ACC112 (cell line): Measurements from ENCODE around the gene UGT1A6.

ENCODE experiments used
- H2AFZ ChIP-seq: fragments of 200-600 bp; sonication (generic); one replicate; pipeline ENCODE4 v1.6.0; 2017; ENCODE audit warnings: antibody characterized with exemption, low read length; ENCODE audit not compliant: unreplicated experiment
- H3K27ac ChIP-seq: fragments of 200-600 bp; sonication (generic); 2 replicates; pipeline ENCODE4 v1.5.1; 2014; ENCODE audit warnings: low read depth, mild to moderate bottlenecking, antibody characterized with exemption, low read length, moderate library complexity
- H3K27me3 ChIP-seq: fragments of 200-600 bp; sonication (generic); 2 replicates; pipeline ENCODE4 v1.6.1; 2014; ENCODE audit warnings: mild to moderate bottlenecking, antibody characterized with exemption, low read length, moderate library complexity, mixed read lengths; ENCODE audit not compliant: insufficient read depth
- H3K36me3 ChIP-seq: fragments of 200-600 bp; sonication (generic); 2 replicates; pipeline ENCODE4 v1.6.1; 2016; ENCODE audit warnings: mild to moderate bottlenecking, antibody characterized with exemption, low read length, moderate library complexity, mixed read lengths; ENCODE audit not compliant: insufficient read depth
- H3K4me1 ChIP-seq: fragments of 200-600 bp; sonication (generic); one replicate; pipeline ENCODE4 v1.6.1; 2016; ENCODE audit warnings: low read length, mixed read lengths; ENCODE audit not compliant: insufficient read depth, unreplicated experiment, control insufficient read depth
- H3K4me3 ChIP-seq: fragments of 200-600 bp; sonication (generic); 2 replicates; pipeline ENCODE4 v1.5.1; 2014; ENCODE audit warnings: mild to moderate bottlenecking, low read depth, low read length
- H3K79me2 ChIP-seq: fragments of 200-600 bp; sonication (generic); one replicate; pipeline ENCODE4 v1.6.0; 2016; ENCODE audit warnings: low read length; ENCODE audit not compliant: control insufficient read depth, unreplicated experiment, insufficient read depth

UGT1A6 gene

DNA sequence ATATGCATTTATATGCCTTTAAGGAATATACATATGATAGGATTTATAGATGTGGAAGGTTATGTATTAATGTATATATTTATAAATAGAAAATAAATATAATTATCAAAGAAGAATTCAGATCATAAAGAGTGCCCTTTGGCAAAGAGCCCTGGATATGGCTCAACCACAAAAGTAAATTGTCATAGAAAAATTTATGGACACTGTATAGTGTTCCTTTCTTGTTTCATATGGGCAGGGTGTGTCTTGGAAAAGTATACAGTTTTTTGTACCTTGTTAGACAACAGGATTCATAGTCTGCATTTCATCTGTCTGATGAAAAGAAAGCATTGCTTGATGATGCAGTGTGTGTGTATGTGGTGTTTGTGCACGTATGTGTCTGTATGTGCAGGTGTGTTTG, 8.1 kb upstream of the UGT1A6 start:
- Histone ChIP-seq H3K36me3 (no peaks in the 10 kb centered on the region), H3K27ac (no peak overlapping the region), H2AFZ (no peak overlapping the region), H3K4me3 (no peak overlapping the region), H3K27me3 (peaks cover 28% of the 10 kb centered on the region), H3K79me2 (no peaks in the 10 kb centered on the region), H3K4me1 (no peaks in the 10 kb centered on the region)

GRCh38 chr2:233686928-233687327, 5.8 kb upstream of the UGT1A6 start:
- H3K27me3 ChIP-seq = peaks cover 39% of the 10 kb centered on the region
- H3K79me2 ChIP-seq = no peaks in the 10 kb centered on the region
- H3K36me3 ChIP-seq = no peaks in the 10 kb centered on the region
- no peaks in the 10 kb centered on the region for H3K4me1 ChIP-seq
- H2AFZ ChIP-seq = no peak overlapping the region
- no peak overlapping the region for H3K27ac ChIP-seq
- H3K4me3 ChIP-seq = no peak overlapping the region

DNA sequence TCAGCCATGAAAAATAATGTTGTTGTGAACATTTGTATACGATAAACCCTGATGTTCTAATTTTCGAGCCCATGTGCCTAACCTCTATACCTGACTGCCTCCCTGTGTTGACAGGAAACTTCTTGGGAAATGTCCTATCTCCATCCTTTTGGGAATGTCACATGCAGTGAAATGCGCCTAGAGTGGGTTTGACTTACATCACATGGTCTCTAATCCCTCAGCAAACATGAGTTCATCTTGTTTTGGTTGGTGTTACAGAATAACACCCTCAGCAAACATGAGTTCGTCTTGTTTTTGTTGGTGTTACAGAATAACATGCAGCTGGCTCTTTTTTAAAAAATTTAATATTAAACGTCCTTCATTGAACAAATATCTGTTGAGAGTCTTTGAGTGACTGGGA, 4.3 kb upstream of the UGT1A6 start:
- Histone ChIP-seq H3K4me1 (no peaks in the 10 kb centered on the region), H2AFZ (no peak overlapping the region), H3K4me3 (no peak overlapping the region), H3K36me3 (no peaks in the 10 kb centered on the region), H3K27ac (no peak overlapping the region), H3K27me3 (peaks cover 36% of the 10 kb centered on the region), H3K79me2 (no peaks in the 10 kb centered on the region)

GRCh38 chr2:233689031-233689430, 3.7 kb upstream of the UGT1A6 start:
- Histone ChIP-seq H3K79me2 (no peaks in the 10 kb centered on the region), H3K36me3 (no peaks in the 10 kb centered on the region), H3K27me3 (peaks cover 34% of the 10 kb centered on the region), H2AFZ (no peak overlapping the region), H3K4me3 (no peak overlapping the region), H3K4me1 (no peaks in the 10 kb centered on the region), H3K27ac (no peak overlapping the region)

DNA sequence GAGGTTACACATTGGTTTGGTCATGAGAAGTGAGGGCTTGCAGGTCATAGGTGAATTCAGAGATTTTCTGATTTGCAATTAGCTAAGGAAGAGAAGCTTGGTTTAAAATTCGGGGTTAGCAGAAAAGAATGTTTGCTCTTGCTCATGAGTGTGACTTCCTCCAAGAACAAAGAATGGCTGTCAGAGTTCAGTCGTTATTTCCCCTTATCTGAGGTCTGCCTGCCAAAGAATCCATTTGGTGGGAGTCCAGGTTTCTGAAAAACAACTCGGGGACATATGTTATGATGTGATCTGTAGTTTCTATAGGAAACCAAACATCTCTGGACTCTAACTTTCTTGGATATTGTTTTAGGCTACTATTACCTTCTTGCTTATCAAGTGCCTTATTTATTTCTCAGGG, 3.2 kb upstream of the UGT1A6 start:
- Histone ChIP-seq H3K27ac (no peak overlapping the region), H3K36me3 (no peaks in the 10 kb centered on the region), H3K79me2 (no peaks in the 10 kb centered on the region), H3K4me1 (no peaks in the 10 kb centered on the region), H3K27me3 (peaks cover 32% of the 10 kb centered on the region), H3K4me3 (no peak overlapping the region), H2AFZ (no peak overlapping the region)

GRCh38 chr2:233690444-233690843, 2.2 kb upstream of the UGT1A6 start:
- no peaks in the 10 kb centered on the region for H3K79me2 ChIP-seq
- H3K27me3 ChIP-seq = peaks cover 32% of the 10 kb centered on the region
- no peaks in the 10 kb centered on the region for H3K36me3 ChIP-seq
- no peaks in the 10 kb centered on the region for H3K4me1 ChIP-seq
- no peak overlapping the region for H3K27ac ChIP-seq
- no peak overlapping the region for H3K4me3 ChIP-seq
- no peak overlapping the region for H2AFZ ChIP-seq

DNA sequence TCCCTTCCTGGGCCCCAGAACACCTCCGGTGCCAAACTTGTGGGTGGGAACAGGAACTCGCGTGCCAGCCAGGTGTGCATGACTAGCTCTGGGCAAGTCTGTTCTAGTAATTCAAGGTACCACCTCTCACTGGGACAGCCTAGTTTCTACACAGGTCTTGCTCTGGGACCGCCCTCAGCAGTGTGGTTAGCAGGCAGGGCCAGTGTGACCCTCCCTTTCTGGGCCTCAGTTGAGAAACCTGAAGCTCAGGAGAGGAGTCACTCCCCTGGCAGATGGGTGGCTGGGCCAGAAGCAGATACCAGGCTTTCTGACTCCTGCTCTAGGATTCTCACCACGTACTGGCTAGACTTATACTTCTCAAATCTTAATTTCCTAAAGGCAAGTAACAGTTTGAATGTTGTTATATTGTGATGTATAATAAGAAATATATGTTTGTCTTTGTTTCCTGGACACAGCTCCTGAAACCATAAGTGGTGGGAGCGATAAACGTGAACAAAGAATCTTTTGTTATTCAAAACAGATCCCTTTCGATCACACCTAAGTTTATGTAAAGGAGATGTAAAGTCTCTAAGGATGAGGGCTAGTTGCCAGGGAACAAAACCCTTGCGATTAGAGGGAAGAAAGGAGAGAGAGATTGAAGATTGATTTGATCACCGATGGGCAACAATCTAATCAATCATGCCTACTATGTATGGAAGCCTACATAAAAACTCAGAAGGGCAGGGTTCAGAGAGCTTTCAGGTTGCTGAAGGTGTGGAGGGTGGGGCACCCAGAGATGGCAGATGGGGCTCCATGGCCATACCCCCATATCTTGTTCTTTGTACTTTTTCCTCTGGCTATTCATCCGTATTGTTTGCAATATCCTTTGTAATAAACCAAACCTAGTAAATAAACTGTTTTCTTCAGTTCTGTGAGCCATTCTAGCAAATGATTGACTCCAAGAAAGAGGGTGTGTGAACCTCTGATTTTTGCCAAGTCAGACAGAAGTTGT, 952 bp upstream of the UGT1A6 start:
- Histone ChIP-seq H3K27me3 (peaks cover 32% of the 10 kb centered on the region), H3K79me2 (no peaks in the 10 kb centered on the region), H3K4me3 (no peak overlapping the region), H2AFZ (no peak overlapping the region), H3K4me1 (no peaks in the 10 kb centered on the region), H3K36me3 (no peaks in the 10 kb centered on the region), H3K27ac (no peak overlapping the region)

DNA sequence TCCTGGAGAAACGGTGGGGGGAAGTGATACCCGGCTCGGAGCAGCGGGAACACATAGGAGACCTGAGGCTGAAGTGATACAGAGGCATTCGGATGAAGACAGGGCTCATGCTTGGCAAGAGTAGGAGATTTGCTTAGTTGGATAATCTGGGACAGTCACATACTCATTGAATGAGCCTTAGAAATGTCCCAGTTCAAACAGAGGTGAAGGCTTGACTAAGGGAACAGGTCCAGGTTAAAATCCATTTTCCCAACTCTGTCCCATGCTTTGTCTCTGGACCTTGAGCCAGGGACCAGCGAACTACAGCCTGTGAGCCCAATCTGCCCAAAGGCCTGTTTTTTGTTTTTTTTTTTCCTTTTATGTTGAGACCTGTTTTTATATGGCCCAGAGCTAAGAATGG, 1.3 kb downstream of the UGT1A6 start:
- no peaks in the 10 kb centered on the region for H3K4me1 ChIP-seq
- H3K27ac ChIP-seq = no peak overlapping the region
- no peaks in the 10 kb centered on the region for H3K79me2 ChIP-seq
- no peak overlapping the region for H2AFZ ChIP-seq
- H3K36me3 ChIP-seq = no peaks in the 10 kb centered on the region
- H3K4me3 ChIP-seq = no peak overlapping the region
- H3K27me3 ChIP-seq = peaks cover 26% of the 10 kb centered on the region

- no peaks in the 10 kb centered on the region for H3K4me1 ChIP-seq
- H3K4me3 ChIP-seq = no peak overlapping the region
- 0 out of 2 replicates have a peak, but pooled peaks cover 1% of the 10 kb centered on the region for H3K27me3 ChIP-seq
- H3K79me2 ChIP-seq = no peaks in the 10 kb centered on the region
- no peak overlapping the region for H2AFZ ChIP-seq
- no peaks in the 10 kb centered on the region for H3K36me3 ChIP-seq
- H3K27ac ChIP-seq = no peak overlapping the region
These were observed 6.0 kb downstream of the UGT1A6 start for GRCh38 chr2:233698740-233699139.

- no peaks in the 10 kb centered on the region for H3K27me3 ChIP-seq
- H3K27ac ChIP-seq = peak overlapping the region; percentile 53
- no peaks in the 10 kb centered on the region for H3K4me1 ChIP-seq
These were observed 6.8 kb downstream of the UGT1A6 start for GRCh38 chr2:233699424-233700027.

More at GRCh38 chr2:233699424-233700027, 6.8 kb downstream of the UGT1A6 start:
- H3K79me2 ChIP-seq = no peaks in the 10 kb centered on the region
- peak overlapping the region; percentile 10 for H2AFZ ChIP-seq
- H3K4me3 ChIP-seq = no peak overlapping the region
- no peaks in the 10 kb centered on the region for H3K36me3 ChIP-seq
